ENCODE results near the gene KLF3.

Gene KLF3

DNA sequence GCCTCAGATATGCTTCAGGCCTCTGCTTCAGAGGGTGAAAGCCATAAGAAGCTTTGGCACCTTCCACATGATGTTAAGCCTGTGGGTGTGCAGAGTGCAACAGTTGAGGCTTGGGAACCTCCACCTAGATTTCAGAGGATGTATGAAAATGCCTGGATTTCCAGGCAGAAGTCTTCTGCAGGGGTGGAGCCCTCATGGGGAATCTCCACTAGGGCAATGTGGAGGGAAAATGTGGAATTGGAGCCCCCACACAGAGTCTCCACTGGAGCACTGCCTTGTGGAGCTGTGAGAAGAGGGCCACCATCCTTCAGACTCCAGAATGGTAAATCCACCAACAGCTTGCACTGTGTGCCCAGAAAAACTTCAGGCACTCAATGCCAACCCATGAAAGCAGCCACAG is 83.6 kb downstream of the KLF3 start:
- no peak for DNase-seq

DNA sequence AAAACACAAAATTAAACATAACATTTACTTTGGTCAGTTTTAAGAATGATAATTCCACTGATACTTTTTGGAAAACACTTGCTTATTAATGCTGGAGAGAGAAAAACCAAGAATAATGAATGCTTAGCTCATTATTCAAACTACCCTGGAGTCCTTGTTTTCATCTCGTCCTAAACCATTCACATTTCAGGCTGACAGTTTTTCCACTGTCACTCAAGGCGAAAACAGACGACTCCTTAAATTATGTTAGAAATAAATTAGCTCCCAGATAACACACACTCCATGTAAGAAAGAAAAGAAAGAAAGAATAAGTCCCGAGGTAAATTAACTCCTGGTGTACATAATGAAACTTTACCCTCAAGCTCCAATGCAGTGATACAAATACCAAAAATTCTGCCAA is 85.3 kb downstream of the KLF3 start:
- DNase-seq: no peak
